Measurements from ENCODE around the gene ZNF148. TPM values are rescaled to one million over a fixed set of nuclear protein-coding genes. Genes with fewer than 3 reads are reported as not detected.

Gene ZNF148
- total and polyA plus RNA-seq, 2 of the 4 experiments (the other 2 are of a cell fraction) = 9.4 to 65.2 TPM

DNA sequence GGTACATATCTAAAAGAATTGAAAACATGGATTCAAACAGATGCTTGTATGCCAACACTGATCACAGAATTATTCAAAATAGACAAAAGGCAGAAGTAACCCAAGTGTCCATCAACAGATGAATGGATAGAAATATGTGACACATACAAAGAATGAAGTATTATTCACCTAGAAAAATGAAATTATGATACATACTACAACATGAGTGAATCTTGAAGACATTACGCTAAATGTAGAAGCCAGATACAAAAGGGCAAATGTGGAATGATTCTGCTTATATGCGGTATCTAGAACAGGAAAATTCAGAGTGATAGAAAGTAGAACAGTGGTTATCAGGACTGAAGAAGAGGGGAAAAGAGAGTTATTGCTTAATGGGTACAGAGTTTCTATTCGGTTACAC is 136.4 kb downstream of the ZNF148 start:
- Histone ChIP-seq H2BK15ac (ENCODE audit: low read depth, low read length) (no peak overlapping the region), H2BK20ac (ENCODE audit: low read depth, low read length) (no peak overlapping the region), H4K20me1 (ENCODE audit: insufficient read depth, low read length) (no peaks in the 10 kb centered on the region; the same call in 1 of the 2 replicates), H3K56ac (ENCODE audit: extremely low read depth, insufficient read depth, low read length) (no peak overlapping the region), H3K9ac (ENCODE audit: low read depth, low read length) (no peak overlapping the region), H3K4ac (ENCODE audit: low read depth, low read length) (no peak overlapping the region), H2AK9ac (replicated peaks; ENCODE audit: low read depth, low read length, poor library complexity) (no peak overlapping the region), H3K9me1 (ENCODE audit: insufficient read depth, low read length) (peaks cover 2% of the 10 kb centered on the region; the same call in 1 of the 2 replicates), H3K23ac (ENCODE audit: low read depth, low read length) (no peak overlapping the region), H2BK120ac (ENCODE audit: low read depth, low read length) (no peak overlapping the region), H4K5ac (ENCODE audit: low read depth, low read length) (no peak overlapping the region), H3K18ac (ENCODE audit: low read depth, low read length) (no peak overlapping the region), H3K4me3 (ENCODE audit: insufficient read depth, low read depth, low read length) (no peak overlapping the region), H3K4me2 (ENCODE audit: low read depth, low read length) (no peak overlapping the region), H4K91ac (ENCODE audit: insufficient read depth, low read depth, low read length) (no peak overlapping the region), H4K8ac (ENCODE audit: low read depth in 2 of 2, low read length in 2 of 2) (no peak overlapping the region), H3K27me3 (ENCODE audit: control insufficient read depth, insufficient read depth, low read length) (no peaks in the 10 kb centered on the region), H3K79me1 (ENCODE audit: low read depth in 1 of 2, low read length in 2 of 2) (peaks cover 11 to 26% of the 10 kb centered on the region in 2 experiments), H3K36me3 (ENCODE audit: control insufficient read depth, insufficient read depth, low read length) (no peaks in the 10 kb centered on the region), H3K4me1 (ENCODE audit: control insufficient read depth, insufficient read depth, low read length) (peaks cover 4% of the 10 kb centered on the region), H3K27ac (ENCODE audit: insufficient read depth, low read length) (no peak overlapping the region), H3K14ac (replicated peaks; ENCODE audit: low read depth, low read length) (no peak overlapping the region), H3K9me3 (ENCODE audit: control insufficient read depth, insufficient read depth, low read length) (no peaks in the 10 kb centered on the region), H2BK5ac (ENCODE audit: low read depth, low read length, poor library complexity, severe bottlenecking) (no peak overlapping the region), H2AFZ (replicated peaks; ENCODE audit: low read length, poor library complexity) (no peak overlapping the region), H2AK5ac (ENCODE audit: low read depth, low read length) (no peak overlapping the region)
- CTCF ChIA-PET = no interaction called here
- intact Hi-C loops (cut with micrococcal nuclease) (loop anchor here (10.0 kb wide), 1 partner anchor 196 kb away; no protein-coding TSS in a partner anchor), in situ Hi-C loops (cut with MboI; ENCODE audit: low sequenced_read_pairs) (no loop called here), dilution Hi-C loops (cut with HindIII; ENCODE audit: low sequenced_read_pairs, unreplicated experiment) (no loop called here)
- no TSS peak for BruUV-seq (replicated peaks)
- POLR2A ChIA-PET (ENCODE audit: unreplicated experiment) = no interaction called here
- DNase-seq (no peak), ATAC-seq (ENCODE audit: low read depth) (no peak)
- no CpG with 5 or more reads among the region's 3 CpGs for WGBS, 2 experiments (ENCODE audit: extremely low coverage in 2 of 2, insufficient read length in 1 of 2)
- TF ChIP-seq RAD21 (IDR thresholded peaks at IDR 0.05; ENCODE audit: low read length) (no peak), NFE2L2 (IDR thresholded peaks at IDR 0.05; ENCODE audit: low read depth, low read length) (no peak), MAFK (IDR thresholded peaks at IDR 0.05; ENCODE audit: low read depth, low read length) (no peak), MXI1 (IDR thresholded peaks at IDR 0.05; ENCODE audit: borderline replicate concordance, low read depth, low read length) (no peak), SMC3 (IDR thresholded peaks at IDR 0.05; ENCODE audit: low read depth, low read length) (no peak), MAZ (IDR thresholded peaks at IDR 0.05; ENCODE audit: borderline replicate concordance, low read depth, low read length) (no peak)

All from IMR-90 (cell line).